Measurements from ENCODE around the gene CFAP299.
"Not testable (repeated sequence)": the region's sequence is repeated elsewhere in the genome, so short reads cannot be mapped to it uniquely, and the experiment has no call there.

CFAP299 gene

GRCh38 chr4:80335554-80336358 is at the start of gene CFAP299:
Gene CFAP299 (plus strand): TSS chr4:80335730.
- DNase-seq: peak; percentile 49

- no peak for DNase-seq
Observed at GRCh38 chr4:80286451-80286850, 49.1 kb upstream of the CFAP299 start.

- DNase-seq: not testable (repeated sequence)
Observed at GRCh38 chr4:80290665-80291064, 44.9 kb upstream of the CFAP299 start.

- no peak for DNase-seq
Observed at GRCh38 chr4:80294206-80294605, 41.3 kb upstream of the CFAP299 start.

GRCh38 chr4:80295336-80295735 is 40.2 kb upstream of the CFAP299 start:
- DNase-seq: no peak

GRCh38 chr4:80295826-80296225 is 39.7 kb upstream of the CFAP299 start:
- DNase-seq: no peak

- DNase-seq: no peak
Observed at GRCh38 chr4:80301884-80302283, 33.6 kb upstream of the CFAP299 start.

- no peak for DNase-seq
Observed at GRCh38 chr4:80302616-80303223, 32.8 kb upstream of the CFAP299 start.

- no peak for DNase-seq
Observed at GRCh38 chr4:80305466-80305865, 30.1 kb upstream of the CFAP299 start.

GRCh38 chr4:80306260-80306659 is 29.3 kb upstream of the CFAP299 start:
- no peak for DNase-seq

GRCh38 chr4:80307183-80307735 is 28.3 kb upstream of the CFAP299 start:
- peak; percentile 5 for DNase-seq

GRCh38 chr4:80307774-80308465 is 27.6 kb upstream of the CFAP299 start:
- no peak for DNase-seq

- DNase-seq: no peak
Observed at GRCh38 chr4:80308466-80308822, 27.1 kb upstream of the CFAP299 start.

- DNase-seq: no peak
Observed at GRCh38 chr4:80309294-80310004, 26.1 kb upstream of the CFAP299 start.

GRCh38 chr4:80311130-80311529 is 24.4 kb upstream of the CFAP299 start:
- no peak for DNase-seq

- no peak for DNase-seq
Observed at GRCh38 chr4:80312124-80312523, 23.4 kb upstream of the CFAP299 start.

- no peak for DNase-seq
Observed at GRCh38 chr4:80313627-80314026, 21.9 kb upstream of the CFAP299 start.

- DNase-seq: not testable (repeated sequence)
Observed at GRCh38 chr4:80315848-80316247, 19.7 kb upstream of the CFAP299 start.

- DNase-seq: no peak
Observed at GRCh38 chr4:80321341-80321740, 14.2 kb upstream of the CFAP299 start.

- DNase-seq: no peak
Observed at GRCh38 chr4:80321776-80322175, 13.8 kb upstream of the CFAP299 start.

- peak; percentile 3 for DNase-seq
Observed at GRCh38 chr4:80322716-80323115, 12.8 kb upstream of the CFAP299 start.

- no peak for DNase-seq
Observed at GRCh38 chr4:80324171-80324570, 11.4 kb upstream of the CFAP299 start.

GRCh38 chr4:80331693-80332092 is 3.8 kb upstream of the CFAP299 start:
- no peak for DNase-seq
